WTC11 (cell line): ENCODE data around the gene ZBTB16.

Experiments
- ATF3 ChIP-seq: sonication (generic); formaldehyde crosslinking; conservative IDR thresholded peaks from 2 replicates; pipeline ENCODE4 v1.8.1; 2022; ENCODE audit warnings: mild to moderate bottlenecking, missing genetic modification reagents
- CREM ChIP-seq: sonication (generic); formaldehyde crosslinking; IDR thresholded peaks from 2 replicates; pipeline ENCODE4 v1.8.1; 2022; ENCODE audit warnings: mild to moderate bottlenecking, missing genetic modification reagents, moderate library complexity
- CTCF ChIP-seq: fragments of 200-600 bp; IDR thresholded peaks from 2 replicates; pipeline ENCODE4 v1.8.0; 2022; ENCODE audit warnings: antibody characterized with exemption
- KAT7 ChIP-seq: sonication (generic); formaldehyde crosslinking; IDR thresholded peaks from 2 replicates; pipeline ENCODE4 v1.8.1; 2023; ENCODE audit warnings: missing genetic modification reagents, mild to moderate bottlenecking, borderline replicate concordance
- NR2C2 ChIP-seq: sonication (generic); formaldehyde crosslinking; IDR thresholded peaks from 2 replicates; pipeline ENCODE4 v1.8.0; 2022; ENCODE audit warnings: mild to moderate bottlenecking, missing genetic modification reagents
- USF2 ChIP-seq: sonication (generic); formaldehyde crosslinking; IDR thresholded peaks from 2 replicates; pipeline ENCODE4 v1.8.1; 2023; ENCODE audit warnings: mild to moderate bottlenecking, missing genetic modification reagents, moderate library complexity
- TF ChIP-seq, protein P1 (sequence below): sonication (generic); formaldehyde crosslinking; IDR thresholded peaks from 2 replicates; pipeline ENCODE4 v1.8.0; 2022; ENCODE audit warnings: mild to moderate bottlenecking, missing genetic modification reagents

DNA sequence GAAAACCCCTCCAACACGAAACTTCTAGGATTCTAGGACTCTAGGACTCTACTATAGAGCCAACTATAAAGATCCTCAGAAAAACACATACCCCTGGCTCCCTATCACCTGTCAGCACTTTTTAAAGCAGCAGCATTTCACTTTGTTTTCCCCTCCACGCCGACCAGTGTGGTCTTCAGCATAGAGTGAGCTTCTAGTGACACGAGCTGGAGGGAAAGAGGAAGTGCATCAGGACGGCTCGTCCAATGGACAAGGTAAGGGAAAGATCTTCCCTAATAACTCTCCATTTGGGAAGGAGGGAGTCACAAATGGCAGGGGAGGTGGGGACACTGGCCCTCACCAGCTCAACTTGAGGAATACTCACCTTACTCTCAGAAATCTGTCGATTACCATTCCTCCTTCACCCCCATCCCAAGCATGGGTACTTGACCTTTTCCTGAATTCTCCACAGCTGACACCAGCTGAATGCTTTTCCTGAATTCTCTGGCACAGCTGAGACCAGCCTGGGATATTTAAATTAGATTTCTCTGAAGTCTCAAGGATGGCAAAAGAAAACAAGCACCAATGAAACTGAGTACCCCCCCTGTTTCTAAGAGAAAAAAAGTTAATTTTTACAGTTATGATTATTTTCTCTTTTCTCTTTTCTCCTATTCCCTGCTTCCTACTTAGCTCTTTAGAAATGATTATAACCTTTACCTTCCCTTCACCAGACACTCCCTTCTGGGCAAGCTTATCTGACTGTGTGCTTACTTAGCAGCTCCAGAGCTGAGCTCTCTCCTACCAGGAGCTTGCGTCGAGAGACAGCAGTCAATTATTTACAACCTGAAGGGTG is 203.4 kb downstream of the ZBTB16 start:
- TF ChIP-seq, protein P1, sequence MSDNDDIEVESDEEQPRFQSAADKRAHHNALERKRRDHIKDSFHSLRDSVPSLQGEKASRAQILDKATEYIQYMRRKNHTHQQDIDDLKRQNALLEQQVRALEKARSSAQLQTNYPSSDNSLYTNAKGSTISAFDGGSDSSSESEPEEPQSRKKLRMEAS = no peak
- TF ChIP-seq CTCF (no peak), NR2C2 (no peak), CREM (CRISPR knock-in tag) (no peak), KAT7 (no peak), ATF3 (CRISPR knock-in tag) (no peak), USF2 (CRISPR knock-in tag) (no peak)
